Left ventricle myocardium inferior (tissue), 1 donor: ENCODE results near the gene EID2B. TPM values are rescaled to one million over a fixed set of nuclear protein-coding genes. Genes with fewer than 3 reads are reported as not detected.

ENCODE experiments used
- DNase-seq: peaks from one replicate; pipeline ENCODE4 v3.0.0-alpha.2; 2020
- H3K27ac ChIP-seq: fragments of 200-600 bp; replicated peaks from 2 replicates; pipeline ENCODE4 v1.8.0; 2021
- H3K27me3 ChIP-seq: fragments of 200-600 bp; 2 replicates; pipeline ENCODE4 v1.8.0; 2021; ENCODE audit warnings: low read depth
- H3K36me3 ChIP-seq: fragments of 200-600 bp; 2 replicates; pipeline ENCODE4 v1.8.0; 2021
- H3K4me1 ChIP-seq: fragments of 200-600 bp; 2 replicates; pipeline ENCODE4 v1.8.0; 2021
- H3K4me3 ChIP-seq: fragments of 200-600 bp; 2 replicates; pipeline ENCODE4 v1.8.0; 2021; ENCODE audit warnings: mild to moderate bottlenecking, moderate library complexity
- H3K9me3 ChIP-seq: fragments of 200-600 bp; replicated peaks from 2 replicates; pipeline ENCODE4 v1.8.0; 2021
- intact Hi-C: fragments of 100-400 bp; cut with micrococcal nuclease; formaldehyde crosslinking; loops from one replicate; pipeline ENCODE4 v1.11.0; 2022
- total RNA-seq: library from RNA; stranded (reverse); fragmentation: NEBNext Ultra II Directional; extraction: Animal tissue kit (Norgen Biotek cat#: 25700); gene quantifications from one replicate; pipeline ENCODE4 v1.2.1, GENCODE V29; 2021
- TF ChIP-seq, protein P1 (sequence below): fragments of 200-600 bp; IDR thresholded peaks from 2 replicates; pipeline ENCODE4 v1.8.0; 2021; ENCODE audit warnings: antibody characterized with exemption, mild to moderate bottlenecking, borderline replicate concordance
- donor health status: DM: no; HTN: yes; CAD: no; lungs with severe emphysema.

Gene EID2B
- total RNA-seq, 1 donor from 2014 or later = 2.1 TPM

DNA sequence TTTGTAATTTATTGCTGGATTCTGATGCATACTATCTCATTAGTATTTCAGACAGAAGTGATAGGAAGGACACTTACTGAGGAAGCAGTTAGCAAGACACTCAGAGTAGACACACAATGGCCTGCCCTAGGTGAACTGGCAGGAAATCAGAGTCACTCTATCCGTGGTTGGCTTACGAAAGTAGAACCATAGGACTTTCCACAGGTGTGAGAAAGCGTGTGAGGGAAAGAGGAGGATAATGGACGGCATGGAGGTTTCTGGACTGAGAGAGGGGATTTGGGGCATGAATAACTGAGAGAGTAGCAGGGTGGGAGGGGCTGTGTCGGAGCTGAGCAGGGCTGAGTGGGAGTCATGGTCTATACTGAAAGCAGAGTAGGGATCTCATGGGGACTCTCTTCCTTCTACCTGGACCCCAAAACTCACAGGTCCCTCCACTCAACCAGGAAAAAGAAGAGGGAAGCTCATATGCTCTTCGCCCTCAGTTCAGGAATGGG lies 26.0 kb upstream of the EID2B start:
- H3K27ac ChIP-seq = no peak overlapping the region
- TF ChIP-seq, protein P1, sequence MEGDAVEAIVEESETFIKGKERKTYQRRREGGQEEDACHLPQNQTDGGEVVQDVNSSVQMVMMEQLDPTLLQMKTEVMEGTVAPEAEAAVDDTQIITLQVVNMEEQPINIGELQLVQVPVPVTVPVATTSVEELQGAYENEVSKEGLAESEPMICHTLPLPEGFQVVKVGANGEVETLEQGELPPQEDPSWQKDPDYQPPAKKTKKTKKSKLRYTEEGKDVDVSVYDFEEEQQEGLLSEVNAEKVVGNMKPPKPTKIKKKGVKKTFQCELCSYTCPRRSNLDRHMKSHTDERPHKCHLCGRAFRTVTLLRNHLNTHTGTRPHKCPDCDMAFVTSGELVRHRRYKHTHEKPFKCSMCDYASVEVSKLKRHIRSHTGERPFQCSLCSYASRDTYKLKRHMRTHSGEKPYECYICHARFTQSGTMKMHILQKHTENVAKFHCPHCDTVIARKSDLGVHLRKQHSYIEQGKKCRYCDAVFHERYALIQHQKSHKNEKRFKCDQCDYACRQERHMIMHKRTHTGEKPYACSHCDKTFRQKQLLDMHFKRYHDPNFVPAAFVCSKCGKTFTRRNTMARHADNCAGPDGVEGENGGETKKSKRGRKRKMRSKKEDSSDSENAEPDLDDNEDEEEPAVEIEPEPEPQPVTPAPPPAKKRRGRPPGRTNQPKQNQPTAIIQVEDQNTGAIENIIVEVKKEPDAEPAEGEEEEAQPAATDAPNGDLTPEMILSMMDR = no peak
- H3K27me3 ChIP-seq = peaks cover 7% of the 10 kb centered on the region
- no peaks in the 10 kb centered on the region for H3K9me3 ChIP-seq
- intact Hi-C loops = no loop called here
- DNase-seq = no peak
- H3K4me3 ChIP-seq = no peak overlapping the region
- no peaks in the 10 kb centered on the region for H3K36me3 ChIP-seq
- H3K4me1 ChIP-seq = peaks cover 8% of the 10 kb centered on the region

DNA sequence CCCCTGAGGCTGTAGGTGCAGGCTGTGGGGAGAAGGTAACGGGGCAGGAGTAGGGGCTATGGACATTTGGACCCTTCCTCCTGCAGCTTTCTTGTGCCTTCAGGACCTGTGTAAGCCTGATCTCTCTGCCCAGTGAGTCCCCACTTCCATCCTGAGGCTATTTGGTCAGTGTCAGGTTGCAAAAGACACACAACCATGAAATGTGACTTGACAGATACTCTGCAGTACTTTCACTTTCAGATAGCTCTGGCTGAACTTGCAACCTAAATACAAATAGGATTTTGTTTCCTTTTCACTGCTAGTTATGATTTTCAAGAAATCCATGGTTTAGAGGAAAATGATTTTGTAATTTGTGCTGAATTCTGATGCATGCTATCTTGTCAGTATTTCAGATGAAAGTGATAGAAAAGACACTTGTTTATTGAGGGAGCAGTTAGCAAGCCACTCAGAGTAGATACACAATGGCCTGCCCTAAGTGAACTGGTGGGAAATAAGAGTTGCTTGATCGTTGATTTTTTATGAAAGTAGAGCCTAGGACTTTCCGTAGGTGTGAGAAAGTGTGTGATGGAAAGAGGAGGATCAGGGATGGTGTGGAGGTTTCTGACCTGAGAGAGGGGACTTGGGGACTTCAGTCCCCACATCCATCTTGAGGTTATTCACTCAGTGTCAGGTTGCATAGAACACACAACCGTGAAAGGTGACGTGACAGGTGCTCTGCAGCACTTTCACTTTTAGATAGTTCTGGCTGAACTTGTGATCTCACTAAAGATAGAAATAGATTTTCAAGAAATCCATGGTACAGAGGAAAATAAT lies 25.4 kb upstream of the EID2B start:
- no peak overlapping the region for H3K27ac ChIP-seq
- intact Hi-C loops = no loop called here

DNA sequence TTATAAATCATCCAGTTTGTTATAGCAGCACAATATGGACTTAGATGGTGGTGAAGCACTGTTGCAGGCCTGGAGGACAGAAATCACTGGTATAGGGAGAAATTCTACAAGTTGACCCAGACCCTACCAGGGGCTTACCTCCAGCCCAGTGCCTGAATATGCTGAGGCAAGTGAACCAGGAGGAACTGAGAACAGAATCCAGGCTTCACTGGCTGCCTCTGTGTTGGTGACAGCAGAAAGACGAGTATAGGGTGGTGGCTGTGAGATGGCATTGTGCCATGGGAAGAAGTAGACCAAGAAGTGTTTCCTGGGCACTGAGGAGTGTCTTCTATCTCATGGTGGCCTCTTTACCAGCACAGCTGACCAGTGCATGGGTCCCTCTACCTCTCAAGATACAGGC lies 23.2 kb upstream of the EID2B start:
- H3K27ac ChIP-seq = no peak overlapping the region
- H3K4me3 ChIP-seq = no peak overlapping the region
- intact Hi-C loops = no loop called here
- no peaks in the 10 kb centered on the region for H3K36me3 ChIP-seq
- no peaks in the 10 kb centered on the region for H3K9me3 ChIP-seq
- H3K4me1 ChIP-seq = peaks cover 8% of the 10 kb centered on the region
- peaks cover 27% of the 10 kb centered on the region for H3K27me3 ChIP-seq
- no peak for DNase-seq
- TF ChIP-seq, protein P1 = no peak

More for the DNA sequence above, 25.4 kb upstream of the EID2B start:
- Histone ChIP-seq H3K9me3 (no peaks in the 10 kb centered on the region), H3K4me3 (no peak overlapping the region), H3K36me3 (no peaks in the 10 kb centered on the region), H3K4me1 (peaks cover 8% of the 10 kb centered on the region), H3K27me3 (peaks cover 13% of the 10 kb centered on the region)
- TF ChIP-seq, protein P1 = no peak
- no peak for DNase-seq

DNA sequence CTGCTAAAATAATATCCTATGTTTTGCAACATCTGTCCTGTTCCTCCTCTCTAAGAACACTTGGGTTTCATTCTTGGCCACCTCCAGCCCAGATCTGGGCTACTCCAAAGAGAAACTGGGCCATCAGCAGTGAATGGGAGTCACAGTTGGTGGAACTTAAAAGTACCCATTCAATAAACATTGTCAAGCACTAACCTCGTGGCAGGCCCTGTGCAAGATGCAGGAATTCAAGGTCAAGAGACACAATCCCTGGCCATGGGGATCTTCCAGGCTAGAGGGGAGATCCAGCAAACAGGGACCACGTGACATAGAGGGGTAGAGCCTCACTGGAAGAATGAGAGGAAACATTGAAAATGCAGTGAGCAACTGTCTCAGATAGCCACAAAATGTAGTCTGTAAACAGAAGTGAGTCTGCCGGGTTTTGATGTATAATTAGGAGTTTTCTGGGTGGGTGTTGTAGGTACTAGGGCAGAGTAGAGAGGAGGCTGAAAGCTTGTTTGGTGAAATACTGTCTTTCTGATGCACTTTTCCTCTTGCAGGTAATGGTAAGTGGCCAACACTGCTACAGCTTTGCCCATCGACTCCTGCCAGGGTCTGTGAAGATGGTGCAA lies 22.2 kb upstream of the EID2B start:
- H3K4me1 ChIP-seq = peaks cover 8% of the 10 kb centered on the region
- no peak overlapping the region for H3K4me3 ChIP-seq
- H3K9me3 ChIP-seq = no peaks in the 10 kb centered on the region
- TF ChIP-seq, protein P1 = no peak
- no peak overlapping the region for H3K27ac ChIP-seq
- intact Hi-C loops = no loop called here
- no peak for DNase-seq
- no peaks in the 10 kb centered on the region for H3K36me3 ChIP-seq
- H3K27me3 ChIP-seq = peaks cover 27% of the 10 kb centered on the region

DNA sequence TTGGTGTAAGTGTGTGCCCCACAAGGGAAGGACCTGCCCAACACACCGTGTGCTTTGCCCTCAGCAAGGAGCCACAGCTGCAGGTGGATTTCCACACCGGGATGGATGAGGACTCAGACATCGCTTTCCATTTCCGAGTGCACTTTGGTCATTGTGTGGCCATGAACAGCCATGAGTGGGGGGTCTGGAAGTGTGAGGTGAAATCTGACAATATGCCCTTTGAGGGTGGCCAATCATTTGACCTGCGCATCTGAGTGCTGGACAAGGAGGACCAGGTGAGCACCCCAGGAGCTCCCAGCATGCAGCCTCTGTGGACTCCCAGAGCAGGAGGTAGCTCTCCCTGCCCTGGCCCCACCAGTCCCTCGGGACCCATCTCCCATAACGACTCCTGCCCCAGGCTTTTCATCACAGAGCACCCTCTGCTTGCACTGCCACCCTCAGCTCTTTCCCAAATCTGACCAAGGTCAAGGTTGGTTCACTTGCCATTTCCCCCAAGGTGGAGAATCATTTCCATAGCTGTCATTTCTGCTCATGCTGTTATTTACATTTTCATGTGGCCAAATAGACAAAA lies 20.5 kb upstream of the EID2B start:
- no peak overlapping the region for H3K27ac ChIP-seq
- peaks cover 7% of the 10 kb centered on the region for H3K4me1 ChIP-seq
- DNase-seq = no peak
- intact Hi-C loops = no loop called here
- no peaks in the 10 kb centered on the region for H3K36me3 ChIP-seq
- H3K4me3 ChIP-seq = no peak overlapping the region
- TF ChIP-seq, protein P1 = no peak
- H3K27me3 ChIP-seq = peaks cover 27% of the 10 kb centered on the region
- no peaks in the 10 kb centered on the region for H3K9me3 ChIP-seq
